ENCODE data around the gene PPFIBP2.

The PPFIBP2 gene

GRCh38 chr11:7572001-7572712 lies 58.4 kb downstream of the PPFIBP2 start:
- Histone ChIP-seq H3K9me3 (ENCODE audit: insufficient read depth, low read length) (peaks cover 15% of the 10 kb centered on the region; the same call in 1 of the 2 replicates), H3K36me3 (ENCODE audit: insufficient read depth, insufficient read length, low read length) (no peaks in the 10 kb centered on the region), H3K27me3 (ENCODE audit: insufficient read depth, insufficient read length) (no peaks in the 10 kb centered on the region), H3K9ac (ENCODE audit: insufficient read length, low read depth) (peak overlapping the region; percentile 22), H3K4me1 (ENCODE audit: insufficient read depth, insufficient read length) (peaks cover 23% of the 10 kb centered on the region), H3K4me3 (ENCODE audit: insufficient read length, low read depth) (no peak overlapping the region)
- TF ChIP-seq SUZ12 (IDR thresholded peaks at IDR 0.05; ENCODE audit: extremely low read depth, insufficient read depth, insufficient read length), result no peak
- no peak for TF ChIP-seq ZNF274 (IDR thresholded peaks at IDR 0.05; ENCODE audit: low read depth, low read length)
- TF ChIP-seq YY1 (IDR thresholded peaks at IDR 0.05; ENCODE audit: insufficient read depth, insufficient read length), result no peak
- no peak for DNase-seq (ENCODE audit: low read depth, low spot score)

- no peak overlapping the region for H3K4me3 ChIP-seq (ENCODE audit: insufficient read length, low read depth)
- peaks cover 26% of the 10 kb centered on the region for H3K4me1 ChIP-seq (ENCODE audit: insufficient read depth, insufficient read length)
Measured at GRCh38 chr11:7573193-7573557, 59.4 kb downstream of the PPFIBP2 start.

GRCh38 chr11:7573558-7574296 lies 59.9 kb downstream of the PPFIBP2 start:
- Histone ChIP-seq H3K4me3 (ENCODE audit: insufficient read length, low read depth) (no peak overlapping the region), H3K9me3 (ENCODE audit: insufficient read depth, low read length) (peaks cover 4% of the 10 kb centered on the region; the same call in 1 of the 2 replicates), H3K4me1 (ENCODE audit: insufficient read depth, insufficient read length) (peaks cover 26% of the 10 kb centered on the region), H3K36me3 (ENCODE audit: insufficient read depth, insufficient read length, low read length) (no peaks in the 10 kb centered on the region), H3K9ac (ENCODE audit: insufficient read length, low read depth) (no peak overlapping the region), H3K27me3 (ENCODE audit: insufficient read depth, insufficient read length) (no peaks in the 10 kb centered on the region)
- TF ChIP-seq ZNF274 (IDR thresholded peaks at IDR 0.05; ENCODE audit: low read depth, low read length) (no peak), SUZ12 (IDR thresholded peaks at IDR 0.05; ENCODE audit: extremely low read depth, insufficient read depth, insufficient read length) (no peak), YY1 (IDR thresholded peaks at IDR 0.05; ENCODE audit: insufficient read depth, insufficient read length) (no peak)
- DNase-seq (ENCODE audit: low read depth, low spot score), result no peak

More at GRCh38 chr11:7573193-7573557, 59.4 kb downstream of the PPFIBP2 start:
- H3K27me3 ChIP-seq (ENCODE audit: insufficient read depth, insufficient read length), result no peaks in the 10 kb centered on the region
- H3K9me3 ChIP-seq (ENCODE audit: insufficient read depth, low read length), result peaks cover 10% of the 10 kb centered on the region; the same call in 1 of the 2 replicates
- H3K9ac ChIP-seq (ENCODE audit: insufficient read length, low read depth), result no peak overlapping the region
- no peak for DNase-seq (ENCODE audit: low read depth, low spot score)
- no peaks in the 10 kb centered on the region for H3K36me3 ChIP-seq (ENCODE audit: insufficient read depth, insufficient read length, low read length)
- no peak for TF ChIP-seq YY1 (IDR thresholded peaks at IDR 0.05; ENCODE audit: insufficient read depth, insufficient read length)
- no peak for TF ChIP-seq SUZ12 (IDR thresholded peaks at IDR 0.05; ENCODE audit: extremely low read depth, insufficient read depth, insufficient read length)
- TF ChIP-seq ZNF274 (IDR thresholded peaks at IDR 0.05; ENCODE audit: low read depth, low read length), result no peak

- H3K9ac ChIP-seq (ENCODE audit: insufficient read length, low read depth), result no peak overlapping the region
- peaks cover 28% of the 10 kb centered on the region for H3K4me1 ChIP-seq (ENCODE audit: insufficient read depth, insufficient read length)
- TF ChIP-seq YY1 (IDR thresholded peaks at IDR 0.05; ENCODE audit: insufficient read depth, insufficient read length), result no peak
- no peak for TF ChIP-seq SUZ12 (IDR thresholded peaks at IDR 0.05; ENCODE audit: extremely low read depth, insufficient read depth, insufficient read length)
- TF ChIP-seq ZNF274 (IDR thresholded peaks at IDR 0.05; ENCODE audit: low read depth, low read length), result no peak
- no peaks in the 10 kb centered on the region for H3K36me3 ChIP-seq (ENCODE audit: insufficient read depth, insufficient read length, low read length)
- H3K9me3 ChIP-seq (ENCODE audit: insufficient read depth, low read length), result no peaks in the 10 kb centered on the region
- no peak for DNase-seq (ENCODE audit: low read depth, low spot score)
- no peaks in the 10 kb centered on the region for H3K27me3 ChIP-seq (ENCODE audit: insufficient read depth, insufficient read length)
- H3K4me3 ChIP-seq (ENCODE audit: insufficient read length, low read depth), result no peak overlapping the region
Measured at GRCh38 chr11:7574491-7575130, 60.8 kb downstream of the PPFIBP2 start.

GRCh38 chr11:7575841-7576725 lies 62.3 kb downstream of the PPFIBP2 start:
- H3K9ac ChIP-seq (ENCODE audit: insufficient read length, low read depth), result no peak overlapping the region

GRCh38 chr11:7576726-7577290 lies 63.0 kb downstream of the PPFIBP2 start:
- peak overlapping the region; percentile 22 for H3K9ac ChIP-seq (ENCODE audit: insufficient read length, low read depth)
- TF ChIP-seq SUZ12 (IDR thresholded peaks at IDR 0.05; ENCODE audit: extremely low read depth, insufficient read depth, insufficient read length) (no peak), YY1 (IDR thresholded peaks at IDR 0.05; ENCODE audit: insufficient read depth, insufficient read length) (no peak), ZNF274 (IDR thresholded peaks at IDR 0.05; ENCODE audit: low read depth, low read length) (no peak)
- H3K4me3 ChIP-seq (ENCODE audit: insufficient read length, low read depth), result no peak overlapping the region
- H3K27me3 ChIP-seq (ENCODE audit: insufficient read depth, insufficient read length), result no peaks in the 10 kb centered on the region
- no peaks in the 10 kb centered on the region for H3K9me3 ChIP-seq (ENCODE audit: insufficient read depth, low read length)
- peaks cover 28% of the 10 kb centered on the region for H3K4me1 ChIP-seq (ENCODE audit: insufficient read depth, insufficient read length)
- DNase-seq (ENCODE audit: low read depth, low spot score), result no peak
- H3K36me3 ChIP-seq (ENCODE audit: insufficient read depth, insufficient read length, low read length), result no peaks in the 10 kb centered on the region

More at GRCh38 chr11:7575841-7576725, 62.3 kb downstream of the PPFIBP2 start:
- Histone ChIP-seq H3K27me3 (ENCODE audit: insufficient read depth, insufficient read length) (no peaks in the 10 kb centered on the region), H3K9me3 (ENCODE audit: insufficient read depth, low read length) (no peaks in the 10 kb centered on the region), H3K4me1 (ENCODE audit: insufficient read depth, insufficient read length) (peaks cover 28% of the 10 kb centered on the region), H3K36me3 (ENCODE audit: insufficient read depth, insufficient read length, low read length) (no peaks in the 10 kb centered on the region), H3K4me3 (ENCODE audit: insufficient read length, low read depth) (no peak overlapping the region)
- DNase-seq (ENCODE audit: low read depth, low spot score), result no peak
- TF ChIP-seq SUZ12 (IDR thresholded peaks at IDR 0.05; ENCODE audit: extremely low read depth, insufficient read depth, insufficient read length), result no peak
- no peak for TF ChIP-seq ZNF274 (IDR thresholded peaks at IDR 0.05; ENCODE audit: low read depth, low read length)
- no peak for TF ChIP-seq YY1 (IDR thresholded peaks at IDR 0.05; ENCODE audit: insufficient read depth, insufficient read length)

All from NT2/D1 (cell line).